Bronchial epithelial cell (primary cell): ENCODE data around the gene BAG2. TPM values are rescaled to one million over a fixed set of nuclear protein-coding genes. Genes with fewer than 3 reads are reported as not detected.
A peak's percentile ranks its signal among the peaks of the same experiment; 100 is the strongest.

Source experiments
- DNase-seq: peaks from one replicate; pipeline ENCODE4 v3.0.0-alpha.2; 2010; ENCODE audit warnings: low read depth
- FAIRE-seq: peaks from 2 replicates; lab custom pipeline; 2011; peaks lifted over from hg19 to GRCh38; lab: Jason Lieb, UNC
- H3K27me3 ChIP-seq: 2 replicates; pipeline ENCODE4 v1.5.1; 2011; ENCODE audit warnings: low read length; ENCODE audit not compliant: control insufficient read depth, insufficient read depth
- H3K36me3 ChIP-seq: 2 replicates; pipeline ENCODE4 v1.5.1; 2011; ENCODE audit warnings: low read length; ENCODE audit not compliant: control insufficient read depth, insufficient read depth
- H3K4me3 ChIP-seq: 2 replicates; pipeline ENCODE4 v1.5.1; 2011; ENCODE audit warnings: mild to moderate bottlenecking, low read depth, low read length, control low read depth
- CTCF ChIP-seq: IDR thresholded peaks from 2 replicates; pipeline ENCODE4 v1.5.1; 2011; ENCODE audit warnings: mild to moderate bottlenecking, moderate library complexity, low read length, control low read depth, inconsistent platforms; ENCODE audit not compliant: insufficient read depth, severe bottlenecking
- total RNA-seq: library from RNA; depleted of rRNA; stranded (reverse); fragments of >200 nt; gene quantifications from 2 replicates; pipeline ENCODE4 v1.2.1, GENCODE V29; 2014

The BAG2 gene
- total RNA-seq, 1 donor from 2014 or later = 2.1 TPM

- no peak for DNase-seq
- TF ChIP-seq CTCF = no peak
Measured at GRCh38 chr6:57215260-57215659, 43.1 kb downstream of the BAG2 start.

GRCh38 chr6:57216235-57217101 is 44.3 kb downstream of the BAG2 start:
- H3K4me3 ChIP-seq = no peak overlapping the region
- DNase-seq (no peak), FAIRE-seq (no peak)
- H3K27me3 ChIP-seq = no peaks in the 10 kb centered on the region
- H3K36me3 ChIP-seq = no peaks in the 10 kb centered on the region
- TF ChIP-seq CTCF = no peak

More at GRCh38 chr6:57215260-57215659, 43.1 kb downstream of the BAG2 start:
- no peak for FAIRE-seq
- Histone ChIP-seq H3K4me3 (no peak overlapping the region), H3K27me3 (no peaks in the 10 kb centered on the region), H3K36me3 (no peaks in the 10 kb centered on the region)

- TF ChIP-seq CTCF = no peak
- no peak overlapping the region for H3K4me3 ChIP-seq
Measured at GRCh38 chr6:57217270-57217669, 45.1 kb downstream of the BAG2 start.

GRCh38 chr6:57220083-57220703 is 48.1 kb downstream of the BAG2 start:
- no peak for TF ChIP-seq CTCF
- H3K36me3 ChIP-seq = no peaks in the 10 kb centered on the region
- no peak overlapping the region for H3K4me3 ChIP-seq
- no peaks in the 10 kb centered on the region for H3K27me3 ChIP-seq
- FAIRE-seq (no peak), DNase-seq (no peak)

More at GRCh38 chr6:57217270-57217669, 45.1 kb downstream of the BAG2 start:
- Histone ChIP-seq H3K27me3 (no peaks in the 10 kb centered on the region), H3K36me3 (no peaks in the 10 kb centered on the region)
- FAIRE-seq = no peak
- DNase-seq = no peak

GRCh38 chr6:57221191-57221935 is 49.2 kb downstream of the BAG2 start:
- DNase-seq = peak; percentile 42
- FAIRE-seq = no peak
- Histone ChIP-seq H3K36me3 (no peaks in the 10 kb centered on the region), H3K4me3 (peak overlapping the region; percentile 72), H3K27me3 (no peaks in the 10 kb centered on the region)
- TF ChIP-seq CTCF = peak; percentile 46
